GM23338 (cell line): ENCODE measurements around the gene ATN1. TPM values are rescaled to one million over a fixed set of nuclear protein-coding genes. Genes with fewer than 3 reads are reported as not detected.

ENCODE experiments used
- ATAC-seq: fragments of 200-7000 bp; cut with Tn5 transposase; 3 replicates; pipeline ENCODE4 v1.9.1; 2020
- DNase-seq: peaks from one replicate; pipeline ENCODE4 v3.0.0-alpha.2; 2015; ENCODE audit warnings: low spot score
- H2AFZ ChIP-seq: fragments of 200-600 bp; sonication (generic); 2 replicates; pipeline ENCODE4 v1.8.0; 2016; ENCODE audit warnings: antibody characterized with exemption, mild to moderate bottlenecking, moderate library complexity
- H3F3A ChIP-seq: fragments of 200-600 bp; sonication (generic); replicated peaks from 2 replicates; pipeline ENCODE4 v1.8.0; 2017; ENCODE audit warnings: antibody characterized with exemption, mixed run types, low read depth
- H3K27ac ChIP-seq: fragments of 200-600 bp; sonication (generic); 2 replicates; pipeline ENCODE4 v1.6.1; 2016; ENCODE audit warnings: low read depth
- H3K27me3 ChIP-seq: fragments of 200-600 bp; sonication (generic); 2 replicates; pipeline ENCODE4 v1.8.0; 2016; ENCODE audit warnings: mild to moderate bottlenecking, mixed run types, moderate library complexity; ENCODE audit not compliant: insufficient read depth
- H3K36me3 ChIP-seq: fragments of 200-600 bp; sonication (generic); 2 replicates; pipeline ENCODE4 v1.8.0; 2016; ENCODE audit warnings: mild to moderate bottlenecking; ENCODE audit not compliant: insufficient read depth
- H3K4me1 ChIP-seq: fragments of 200-600 bp; sonication (generic); 2 replicates; pipeline ENCODE4 v1.8.0; 2016; ENCODE audit warnings: mild to moderate bottlenecking, moderate library complexity; ENCODE audit not compliant: insufficient read depth
- H3K4me2 ChIP-seq: fragments of 200-600 bp; sonication (generic); 2 replicates; pipeline ENCODE4 v1.7.1; 2017; ENCODE audit warnings: mixed run types
- H3K4me3 ChIP-seq: fragments of 200-600 bp; sonication (generic); 2 replicates; pipeline ENCODE4 v1.6.1; 2016; ENCODE audit warnings: mixed run types
- H3K79me2 ChIP-seq: fragments of 200-600 bp; sonication (generic); replicated peaks from 2 replicates; pipeline ENCODE4 v1.8.0; 2017; ENCODE audit warnings: mild to moderate bottlenecking; ENCODE audit not compliant: insufficient read depth
- H3K9me2 ChIP-seq: fragments of 200-600 bp; sonication (generic); 2 replicates; pipeline ENCODE4 v1.8.0; 2017; ENCODE audit not compliant: insufficient read depth
- H4K20me1 ChIP-seq: fragments of 200-600 bp; sonication (generic); replicated peaks from 2 replicates; pipeline ENCODE4 v1.8.0; 2017; ENCODE audit warnings: mild to moderate bottlenecking; ENCODE audit not compliant: insufficient read depth
- H3K27ac Mint-ChIP-seq: 2 replicates; pipeline ENCODE4 v1.8.0; 2020; ENCODE audit warnings: inconsistent platforms, mild to moderate bottlenecking, moderate library complexity, mixed read lengths
- H3K27me3 Mint-ChIP-seq: 3 replicates; pipeline ENCODE4 v1.8.0; 2022; ENCODE audit warnings: low read depth, mild to moderate bottlenecking, moderate library complexity, mixed read lengths, inconsistent platforms; ENCODE audit not compliant: insufficient read depth, poor library complexity
- H3K36me3 Mint-ChIP-seq: 3 replicates; pipeline ENCODE4 v1.8.0; 2021; ENCODE audit warnings: low read depth, mild to moderate bottlenecking, inconsistent platforms, moderate library complexity, mixed read lengths
- H3K4me1 Mint-ChIP-seq: 3 replicates; pipeline ENCODE4 v1.8.0; 2020; ENCODE audit warnings: mild to moderate bottlenecking, inconsistent platforms, mixed read lengths
- H3K4me3 Mint-ChIP-seq: 3 replicates; pipeline ENCODE4 v1.8.0; 2021; ENCODE audit warnings: moderate library complexity, mild to moderate bottlenecking, inconsistent platforms, mixed read lengths
- H3K9me3 Mint-ChIP-seq: 3 replicates; pipeline ENCODE4 v1.8.0; 2020; ENCODE audit warnings: moderate library complexity, mild to moderate bottlenecking, inconsistent platforms, mixed read lengths
- CREB1 ChIP-seq: fragments of 250-450 bp; sonication (Bioruptor Pico); IDR thresholded peaks from 2 replicates; pipeline ENCODE4 v1.5.0; 2020; ENCODE audit warnings: low read depth, mild to moderate bottlenecking, moderate library complexity
- EZH2 ChIP-seq: fragments of 200-600 bp; sonication (generic); IDR thresholded peaks from one replicate; pipeline ENCODE4 v1.8.0; 2017; ENCODE audit warnings: antibody characterized with exemption, mild to moderate bottlenecking, low read depth; ENCODE audit not compliant: unreplicated experiment
- EZH2phosphoT487 ChIP-seq: fragments of 200-600 bp; sonication (generic); IDR thresholded peaks from one replicate; pipeline ENCODE4 v1.8.1; 2018; ENCODE audit warnings: antibody characterized with exemption; ENCODE audit not compliant: unreplicated experiment
- JUNB ChIP-seq: IDR thresholded peaks from one replicate; pipeline ENCODE4 v1.6.1; 2016; ENCODE audit warnings: antibody characterized with exemption; ENCODE audit not compliant: unreplicated experiment
- NANOG ChIP-seq: IDR thresholded peaks from 2 replicates; pipeline ENCODE4 v1.6.1; 2016; ENCODE audit warnings: antibody characterized with exemption, borderline replicate concordance
- POLR2AphosphoS5 ChIP-seq: IDR thresholded peaks from 2 replicates; pipeline ENCODE4 v1.6.1; 2016; ENCODE audit warnings: antibody characterized with exemption, low read depth
- STAT1 ChIP-seq: IDR thresholded peaks from one replicate; pipeline ENCODE4 v1.6.1; 2016; ENCODE audit warnings: antibody characterized with exemption; ENCODE audit not compliant: unreplicated experiment
- ZNF114 ChIP-seq: fragments of 250-450 bp; sonication (Bioruptor Pico); IDR thresholded peaks from 2 replicates; pipeline ENCODE4 v1.5.0; 2020; ENCODE audit warnings: mild to moderate bottlenecking, moderate library complexity
- ZNF331 ChIP-seq: fragments of 250-450 bp; sonication (Bioruptor Pico); IDR thresholded peaks from 2 replicates; pipeline ENCODE4 v1.5.0; 2020; ENCODE audit warnings: low read depth, mild to moderate bottlenecking, moderate library complexity
- ZNF462 ChIP-seq: fragments of 250-450 bp; sonication (Bioruptor Pico); IDR thresholded peaks from 2 replicates; pipeline ENCODE4 v1.5.0; 2020; ENCODE audit warnings: mild to moderate bottlenecking, moderate library complexity
- polyA plus RNA-seq: library from polyadenylated mRNA; unstranded; fragments of >200 nt; fragmentation: Nextera tagmentation; extraction: Ambion mirVana; gene quantifications from 2 replicates; pipeline ENCODE4 v1.2.1, GENCODE V29; 2016
- total RNA-seq: library from RNA; depleted of rRNA; stranded (reverse); fragments of >200 nt; shearing (Covaris generic); gene quantifications from 2 replicates; pipeline ENCODE4 v1.2.3, GENCODE V29; 2014

The ATN1 gene
- total and polyA plus RNA-seq, 2 experiments from 2014 or later = 27.2 to 49.6 TPM

- H3F3A ChIP-seq = no peaks in the 10 kb centered on the region
- peaks cover 14% of the 10 kb centered on the region for H3K4me1 ChIP-seq
- H3K36me3 ChIP-seq = no peaks in the 10 kb centered on the region
- no peak overlapping the region for H2AFZ ChIP-seq
- no peak overlapping the region for H3K4me3 ChIP-seq
- no peak for TF ChIP-seq STAT1
- TF ChIP-seq CREB1 (CRISPR knock-in tag) = no peak
- no peak for TF ChIP-seq JUNB
- no peak for TF ChIP-seq ZNF331 (CRISPR knock-in tag)
- TF ChIP-seq ZNF114 (CRISPR knock-in tag) = no peak
- no peak for TF ChIP-seq EZH2phosphoT487
- TF ChIP-seq POLR2AphosphoS5 = no peak
- no peak for TF ChIP-seq NANOG
- no peaks in the 10 kb centered on the region for H3K27me3 ChIP-seq
- H3K9me3 Mint-ChIP-seq = no peaks in the 10 kb centered on the region
- peaks cover 33% of the 10 kb centered on the region for H3K4me1 Mint-ChIP-seq
- no peaks in the 10 kb centered on the region for H3K9me2 ChIP-seq
- no peak overlapping the region for H3K27ac ChIP-seq
- no peak overlapping the region for H3K4me2 ChIP-seq
- H3K27ac Mint-ChIP-seq = no peak overlapping the region
- peaks cover 17% of the 10 kb centered on the region for H3K27me3 Mint-ChIP-seq
- H3K4me3 Mint-ChIP-seq = no peak overlapping the region
- H3K36me3 Mint-ChIP-seq = no peaks in the 10 kb centered on the region; the same call in 2 of the 3 replicates
- H3K79me2 ChIP-seq = no peaks in the 10 kb centered on the region
- ATAC-seq = no peak
- H4K20me1 ChIP-seq = no peaks in the 10 kb centered on the region
- no peak for DNase-seq
These were observed 27.6 kb downstream of the ATN1 start for GRCh38 chr12:6955108-6956020.

- no peaks in the 10 kb centered on the region for H3K27me3 ChIP-seq
- H3K27me3 Mint-ChIP-seq = peaks cover 19% of the 10 kb centered on the region
- no peaks in the 10 kb centered on the region for H4K20me1 ChIP-seq
- H3F3A ChIP-seq = peaks cover 3% of the 10 kb centered on the region; the same call in 1 of the 2 replicates
- TF ChIP-seq ZNF462 (CRISPR knock-in tag) (no peak), STAT1 (no peak), EZH2 (no peak)
- DNase-seq (no peak), ATAC-seq (no peak)
- no peak overlapping the region for H3K27ac ChIP-seq
- H3K27ac Mint-ChIP-seq = peak overlapping the region; percentile 31; the same call in 1 of the 2 replicates
- peaks cover 22% of the 10 kb centered on the region for H3K4me1 ChIP-seq
- H2AFZ ChIP-seq = no peak overlapping the region
- H3K4me1 Mint-ChIP-seq = peaks cover 35% of the 10 kb centered on the region
- no peaks in the 10 kb centered on the region for H3K9me2 ChIP-seq
- no peak overlapping the region for H3K4me3 ChIP-seq
- no peaks in the 10 kb centered on the region; the same call in 2 of the 3 replicates for H3K36me3 Mint-ChIP-seq
- H3K9me3 Mint-ChIP-seq = no peaks in the 10 kb centered on the region
- H3K4me3 Mint-ChIP-seq = no peak overlapping the region
- H3K4me2 ChIP-seq = no peak overlapping the region
- H3K79me2 ChIP-seq = no peaks in the 10 kb centered on the region
- no peaks in the 10 kb centered on the region for H3K36me3 ChIP-seq
These were observed 28.4 kb downstream of the ATN1 start for GRCh38 chr12:6956021-6956727.
